GM10266 (cell line): ENCODE measurements around the gene PLA2G2F.

Experiments used
- DNase-seq: peaks from one replicate; pipeline ENCODE4 v3.0.0; 2012; ENCODE audit errors: extremely low spot score
- TF ChIP-seq, protein P1 (sequence below): IDR thresholded peaks from 2 replicates; pipeline ENCODE4 v1.5.1; 2012; ENCODE audit warnings: mild to moderate bottlenecking, low read depth; ENCODE audit not compliant: control insufficient read depth, insufficient read depth; ENCODE audit errors: missing control alignments

Gene PLA2G2F

DNA sequence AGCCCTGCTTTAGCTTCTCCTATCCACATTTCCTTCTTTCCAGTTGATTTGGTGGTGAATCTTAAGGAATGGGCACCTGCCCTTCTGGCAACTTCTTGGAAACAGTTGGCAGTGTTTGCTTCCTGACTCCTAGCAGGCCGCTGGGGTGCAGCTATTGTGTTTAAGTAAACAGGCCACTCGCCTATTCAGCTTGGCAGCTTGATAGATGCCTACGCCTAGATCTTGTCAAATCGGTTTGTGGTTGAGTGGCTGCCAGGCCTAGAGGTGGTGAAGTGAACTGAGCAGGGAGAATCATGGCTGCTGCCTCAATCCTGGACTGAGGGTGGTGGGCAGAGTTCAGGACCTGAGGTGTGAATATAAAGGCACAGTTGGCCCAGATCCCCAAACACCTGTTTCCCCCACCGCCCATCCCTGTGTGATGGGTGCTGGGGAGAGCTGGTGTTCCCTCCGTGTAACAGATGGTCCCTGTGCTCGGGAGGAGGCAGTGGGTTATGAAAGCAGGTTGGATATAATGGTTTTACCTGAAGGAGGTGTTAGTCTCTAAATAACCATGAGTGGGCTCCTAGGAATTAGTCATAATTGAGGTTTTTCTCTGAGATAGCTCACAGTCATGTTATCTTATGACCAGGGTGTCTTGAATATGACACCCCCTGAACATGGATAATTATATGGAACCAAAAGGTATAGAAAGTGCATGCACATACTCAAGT, 48.1 kb downstream of the PLA2G2F start:
- TF ChIP-seq, protein P1, sequence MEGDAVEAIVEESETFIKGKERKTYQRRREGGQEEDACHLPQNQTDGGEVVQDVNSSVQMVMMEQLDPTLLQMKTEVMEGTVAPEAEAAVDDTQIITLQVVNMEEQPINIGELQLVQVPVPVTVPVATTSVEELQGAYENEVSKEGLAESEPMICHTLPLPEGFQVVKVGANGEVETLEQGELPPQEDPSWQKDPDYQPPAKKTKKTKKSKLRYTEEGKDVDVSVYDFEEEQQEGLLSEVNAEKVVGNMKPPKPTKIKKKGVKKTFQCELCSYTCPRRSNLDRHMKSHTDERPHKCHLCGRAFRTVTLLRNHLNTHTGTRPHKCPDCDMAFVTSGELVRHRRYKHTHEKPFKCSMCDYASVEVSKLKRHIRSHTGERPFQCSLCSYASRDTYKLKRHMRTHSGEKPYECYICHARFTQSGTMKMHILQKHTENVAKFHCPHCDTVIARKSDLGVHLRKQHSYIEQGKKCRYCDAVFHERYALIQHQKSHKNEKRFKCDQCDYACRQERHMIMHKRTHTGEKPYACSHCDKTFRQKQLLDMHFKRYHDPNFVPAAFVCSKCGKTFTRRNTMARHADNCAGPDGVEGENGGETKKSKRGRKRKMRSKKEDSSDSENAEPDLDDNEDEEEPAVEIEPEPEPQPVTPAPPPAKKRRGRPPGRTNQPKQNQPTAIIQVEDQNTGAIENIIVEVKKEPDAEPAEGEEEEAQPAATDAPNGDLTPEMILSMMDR: no peak
- no peak for DNase-seq

DNA sequence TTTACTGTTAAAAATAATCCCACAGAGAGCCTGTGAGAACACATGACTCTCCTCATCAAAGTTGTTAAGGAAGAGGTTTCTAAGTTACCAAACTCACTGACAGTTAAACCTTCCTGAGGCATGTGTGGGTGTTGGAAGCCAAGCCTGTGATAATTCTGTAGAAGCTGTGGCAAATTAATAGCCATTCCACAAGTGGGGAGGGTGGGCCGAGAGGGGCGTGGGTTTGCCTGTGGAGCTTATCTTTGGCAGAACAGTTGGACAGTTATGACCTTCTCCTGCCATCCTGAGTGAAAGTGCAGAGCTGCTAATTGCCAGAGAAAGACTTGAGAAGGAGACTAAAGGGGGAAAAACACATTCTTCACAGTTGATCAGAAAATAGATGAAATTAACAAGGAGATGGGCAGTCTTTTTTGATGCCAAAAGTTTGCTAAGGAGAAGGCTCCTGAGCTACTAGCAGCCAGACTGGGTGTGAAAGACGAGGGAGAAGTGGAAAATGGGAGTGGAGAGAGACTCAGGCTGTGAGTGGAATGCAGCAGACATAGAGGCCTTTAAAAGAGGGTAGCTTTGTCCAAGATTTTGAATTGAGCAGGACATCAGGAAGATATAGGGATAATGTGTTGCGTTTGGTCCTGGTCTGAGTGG, 48.8 kb downstream of the PLA2G2F start:
- TF ChIP-seq, protein P1: no peak
- no peak for DNase-seq

DNA sequence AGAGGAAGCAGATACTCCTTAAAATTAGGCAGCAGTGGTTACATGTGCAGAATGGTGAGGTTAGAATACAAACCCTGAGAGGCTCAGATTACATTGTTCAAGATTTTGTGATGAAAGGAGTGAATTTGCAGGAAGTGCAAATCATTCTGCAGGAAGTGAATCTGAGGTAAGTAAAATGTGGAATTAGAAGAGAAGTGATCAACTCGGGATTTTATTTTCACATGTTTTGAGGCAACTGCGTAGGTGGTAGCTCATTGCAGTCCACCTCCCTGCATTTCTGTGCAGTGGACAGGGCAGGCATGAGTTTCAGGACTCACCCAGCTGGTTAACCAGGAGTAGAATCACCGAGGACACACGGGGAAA, 49.3 kb downstream of the PLA2G2F start:
- DNase-seq: no peak

DNA sequence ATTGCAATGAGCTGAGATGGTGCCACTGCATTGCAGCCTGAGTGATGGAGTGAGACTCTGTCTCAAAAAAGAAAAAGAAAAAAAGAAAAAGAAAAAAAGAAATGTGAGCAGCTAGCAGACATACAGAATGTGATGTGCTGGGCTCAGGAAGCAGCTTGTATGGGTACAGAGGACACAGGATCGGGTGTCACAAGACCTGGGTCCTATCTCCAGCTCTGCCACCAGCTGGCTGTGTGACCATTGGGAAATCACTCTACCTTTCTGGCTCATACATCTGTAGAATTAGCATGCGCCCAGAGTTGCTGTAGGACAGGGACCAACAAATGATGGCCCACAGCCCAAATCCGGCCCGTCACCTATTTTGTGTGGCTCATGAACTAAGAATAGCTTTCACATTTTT, 50.5 kb downstream of the PLA2G2F start:
- TF ChIP-seq, protein P1: no peak
- no peak for DNase-seq

More for the DNA sequence above, 49.3 kb downstream of the PLA2G2F start:
- TF ChIP-seq, protein P1: no peak

DNA sequence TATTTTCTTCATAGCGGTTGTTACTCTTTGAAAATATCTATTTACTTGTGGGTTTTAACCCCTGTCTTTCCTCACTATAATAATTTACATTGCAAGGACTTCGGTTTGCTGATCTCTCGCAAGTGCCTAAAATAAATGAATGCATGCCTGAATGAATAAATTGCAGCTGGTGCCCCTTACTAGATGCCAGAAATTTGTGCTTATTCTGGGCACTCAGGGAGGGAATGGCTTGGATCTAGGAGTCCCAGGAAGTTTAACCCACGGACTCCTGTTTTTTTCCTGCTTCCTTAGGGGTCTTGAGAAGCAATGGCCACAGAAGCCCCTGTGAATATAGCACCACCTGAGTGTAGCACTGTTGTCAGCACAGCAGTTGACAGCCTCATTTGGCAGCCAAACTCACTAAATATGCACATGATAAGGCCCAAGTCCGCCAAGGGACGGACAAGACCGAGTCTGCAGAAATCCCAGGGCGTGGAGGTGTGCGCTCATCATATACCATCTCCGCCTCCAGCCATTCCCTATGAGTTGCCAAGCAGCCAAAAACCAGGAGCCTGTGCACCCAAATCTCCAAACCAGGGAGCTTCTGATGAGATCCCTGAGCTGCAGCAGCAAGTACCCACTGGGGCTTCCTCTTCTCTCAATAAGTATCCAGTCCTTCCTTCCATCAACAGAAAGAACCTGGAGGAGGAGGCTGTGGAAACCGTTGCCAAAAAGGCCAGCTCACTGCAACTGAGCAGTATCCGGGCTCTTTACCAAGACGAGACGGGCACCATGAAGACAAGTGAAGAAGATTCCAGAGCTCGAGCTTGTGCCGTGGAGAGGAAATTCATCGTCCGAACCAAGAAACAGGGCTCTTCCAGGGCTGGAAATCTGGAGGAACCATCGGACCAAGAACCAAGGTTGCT, 51.4 kb downstream of the PLA2G2F start:
- TF ChIP-seq, protein P1: no peak
- DNase-seq: no peak

DNA sequence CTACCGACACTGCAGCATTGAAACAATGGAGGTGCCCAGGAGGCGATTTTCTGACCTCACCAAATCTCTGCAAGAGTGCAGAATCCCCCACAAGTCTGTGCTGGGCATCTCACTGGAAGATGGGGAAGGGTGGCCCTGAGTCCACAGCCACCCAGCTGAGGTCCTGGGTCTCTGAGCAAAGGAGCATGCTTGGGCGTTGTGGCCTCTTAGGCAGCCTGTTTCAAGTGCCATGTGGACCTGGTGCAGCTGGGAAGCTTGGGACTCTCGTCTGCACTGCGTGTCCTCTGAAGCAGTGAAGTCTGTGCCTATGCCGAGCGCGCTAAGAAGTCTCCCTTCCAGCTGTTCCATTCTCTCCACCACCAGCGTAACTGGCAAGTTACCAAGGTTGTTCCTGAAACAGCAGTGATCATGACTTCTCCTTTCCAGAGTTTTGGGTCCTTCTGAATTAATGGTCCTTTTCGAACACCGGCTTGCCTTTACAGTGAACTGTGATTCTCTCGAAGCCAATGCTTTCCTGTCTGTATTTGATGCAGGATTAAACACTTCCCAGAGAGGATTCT, 52.2 kb downstream of the PLA2G2F start:
- TF ChIP-seq, protein P1: no peak
- DNase-seq: no peak
